Activated T-cell treated with anti-CD3 and anti-CD28 coated beads, Interleukin-2, amount 50 U/mL, for 1 hour (primary cell): Measurements from ENCODE around the gene DLGAP4.

Source experiments
- DNase-seq: peaks from one replicate; pipeline ENCODE4 v3.0.0-alpha.2; 2020

DLGAP4 gene

DNA sequence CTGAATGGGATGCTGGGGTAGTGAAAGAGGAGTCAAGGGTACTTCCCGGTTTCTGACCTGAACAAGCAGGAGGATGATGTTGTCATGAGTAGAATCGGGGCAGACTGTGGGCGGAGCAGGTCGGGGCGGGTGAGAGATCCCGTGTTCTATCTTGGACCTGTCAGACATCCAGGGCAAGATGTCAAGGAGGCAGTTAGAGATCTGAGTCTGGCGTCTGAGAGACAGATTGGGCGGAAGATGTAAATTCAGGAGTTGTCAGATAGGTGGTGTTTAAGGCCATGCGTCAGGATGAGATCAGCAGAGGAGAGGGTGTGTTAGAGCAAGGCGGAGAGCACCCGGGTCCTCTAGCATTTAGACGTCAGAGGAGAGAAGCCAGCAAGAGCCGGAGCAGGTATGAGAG, 115.5 kb downstream of the DLGAP4 start:
- no peak for DNase-seq

DNA sequence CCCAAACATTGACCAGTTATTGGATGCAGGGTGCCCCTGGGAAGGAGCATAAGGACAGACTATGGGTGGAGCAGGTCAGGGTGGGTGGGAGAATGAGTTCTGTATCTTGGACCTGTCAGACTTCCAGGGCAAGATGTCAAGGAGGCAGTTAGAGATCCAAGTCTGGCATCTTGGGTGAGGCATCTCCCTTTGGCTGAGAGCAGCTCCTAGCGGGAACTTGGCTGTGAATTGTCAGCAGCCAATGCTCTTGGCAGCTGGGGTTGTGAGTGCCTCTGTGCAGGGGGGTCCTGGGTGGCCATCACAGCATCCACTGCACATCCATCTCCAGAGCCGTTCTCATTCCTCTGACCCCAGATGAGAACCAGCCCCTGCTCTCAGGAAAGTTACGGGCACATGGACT, 118.2 kb downstream of the DLGAP4 start:
- no peak for DNase-seq

DNA sequence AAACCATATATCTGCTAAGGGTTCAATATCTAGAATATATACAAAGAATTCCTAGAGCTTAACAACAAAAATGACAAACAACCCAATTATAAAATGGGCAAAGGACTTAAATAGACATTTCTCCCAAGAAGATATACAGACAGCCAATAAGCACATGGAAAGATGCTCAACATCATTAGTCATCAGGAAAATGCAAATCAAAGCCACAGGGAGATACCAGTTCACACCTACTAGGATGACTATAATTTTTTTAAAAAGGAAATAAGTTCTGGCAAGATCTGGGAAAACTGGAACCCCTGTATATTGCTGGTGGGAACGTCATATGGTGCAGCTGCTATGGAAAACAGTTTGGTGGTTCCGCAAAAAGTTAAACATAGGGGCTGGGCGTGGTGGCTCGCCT, 119.0 kb downstream of the DLGAP4 start:
- DNase-seq: no peak

DNA sequence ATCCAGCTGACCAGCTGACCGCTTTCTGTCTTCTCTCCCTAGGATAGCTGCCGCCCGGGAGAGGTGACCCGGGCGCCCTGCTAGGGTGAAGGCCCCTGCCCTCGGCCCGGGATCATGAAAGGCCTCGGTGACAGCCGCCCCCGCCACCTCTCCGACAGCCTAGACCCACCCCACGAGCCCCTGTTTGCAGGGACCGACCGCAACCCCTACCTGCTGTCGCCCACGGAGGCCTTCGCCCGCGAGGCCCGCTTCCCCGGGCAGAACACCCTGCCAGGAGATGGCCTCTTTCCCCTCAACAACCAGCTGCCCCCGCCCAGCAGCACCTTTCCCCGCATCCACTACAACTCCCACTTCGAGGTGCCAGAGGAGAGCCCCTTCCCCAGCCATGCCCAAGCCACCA, 125.5 kb downstream of the DLGAP4 start:
- DNase-seq: no peak

DNA sequence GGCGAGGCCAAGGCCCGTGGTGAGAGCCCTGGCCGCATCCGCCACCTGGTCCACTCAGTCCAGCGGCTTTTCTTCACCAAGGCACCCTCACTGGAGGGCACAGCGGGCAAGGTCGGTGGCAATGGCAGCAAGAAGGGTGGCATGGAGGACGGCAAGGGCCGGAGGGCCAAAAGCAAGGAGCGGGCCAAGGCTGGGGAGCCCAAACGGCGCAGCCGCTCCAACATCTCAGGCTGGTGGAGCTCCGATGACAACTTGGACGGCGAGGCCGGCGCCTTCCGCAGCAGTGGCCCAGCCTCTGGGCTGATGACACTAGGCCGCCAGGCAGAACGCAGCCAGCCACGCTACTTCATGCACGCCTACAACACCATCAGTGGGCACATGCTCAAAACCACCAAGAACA, 126.0 kb downstream of the DLGAP4 start:
- DNase-seq: no peak

DNA sequence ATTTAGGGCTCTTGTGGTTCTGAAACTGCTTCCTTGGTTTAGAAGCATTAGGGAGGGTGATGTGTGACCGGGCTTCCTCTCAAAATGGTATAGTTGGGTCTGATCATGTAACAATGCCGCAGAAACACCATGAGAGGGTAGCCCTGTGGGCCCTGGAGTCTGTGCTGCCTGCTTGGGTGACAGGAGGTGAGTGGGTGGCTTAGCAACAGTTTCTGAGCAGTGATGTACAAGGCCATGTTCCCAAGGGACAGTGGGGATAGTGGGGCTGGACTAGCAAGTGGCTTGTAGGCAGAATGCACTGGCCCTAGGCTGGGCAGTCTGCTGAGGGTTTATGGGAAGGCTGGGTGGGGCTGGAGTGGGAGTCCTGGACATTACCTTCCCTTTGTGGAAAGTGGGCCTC, 128.2 kb downstream of the DLGAP4 start:
- DNase-seq: no peak

DNA sequence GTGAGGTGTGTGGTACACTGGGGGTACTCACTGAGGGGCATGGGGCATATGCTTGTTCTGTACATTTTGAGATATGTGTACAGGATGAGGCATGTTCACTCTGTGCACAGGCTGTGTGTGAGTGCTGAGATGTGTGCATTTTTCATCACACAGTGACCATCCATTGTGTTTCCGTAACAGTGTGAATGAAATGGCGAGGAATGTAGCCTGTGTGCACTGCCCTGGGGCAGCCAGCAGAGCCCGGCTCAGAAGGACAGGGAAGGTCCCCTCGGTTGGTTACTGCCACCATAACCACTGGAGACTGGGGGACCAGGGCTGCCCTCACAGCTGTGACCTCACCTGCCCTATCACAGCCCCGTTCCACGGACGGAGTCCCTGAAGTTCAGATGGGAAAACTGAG, 129.0 kb downstream of the DLGAP4 start:
- DNase-seq: no peak

DNA sequence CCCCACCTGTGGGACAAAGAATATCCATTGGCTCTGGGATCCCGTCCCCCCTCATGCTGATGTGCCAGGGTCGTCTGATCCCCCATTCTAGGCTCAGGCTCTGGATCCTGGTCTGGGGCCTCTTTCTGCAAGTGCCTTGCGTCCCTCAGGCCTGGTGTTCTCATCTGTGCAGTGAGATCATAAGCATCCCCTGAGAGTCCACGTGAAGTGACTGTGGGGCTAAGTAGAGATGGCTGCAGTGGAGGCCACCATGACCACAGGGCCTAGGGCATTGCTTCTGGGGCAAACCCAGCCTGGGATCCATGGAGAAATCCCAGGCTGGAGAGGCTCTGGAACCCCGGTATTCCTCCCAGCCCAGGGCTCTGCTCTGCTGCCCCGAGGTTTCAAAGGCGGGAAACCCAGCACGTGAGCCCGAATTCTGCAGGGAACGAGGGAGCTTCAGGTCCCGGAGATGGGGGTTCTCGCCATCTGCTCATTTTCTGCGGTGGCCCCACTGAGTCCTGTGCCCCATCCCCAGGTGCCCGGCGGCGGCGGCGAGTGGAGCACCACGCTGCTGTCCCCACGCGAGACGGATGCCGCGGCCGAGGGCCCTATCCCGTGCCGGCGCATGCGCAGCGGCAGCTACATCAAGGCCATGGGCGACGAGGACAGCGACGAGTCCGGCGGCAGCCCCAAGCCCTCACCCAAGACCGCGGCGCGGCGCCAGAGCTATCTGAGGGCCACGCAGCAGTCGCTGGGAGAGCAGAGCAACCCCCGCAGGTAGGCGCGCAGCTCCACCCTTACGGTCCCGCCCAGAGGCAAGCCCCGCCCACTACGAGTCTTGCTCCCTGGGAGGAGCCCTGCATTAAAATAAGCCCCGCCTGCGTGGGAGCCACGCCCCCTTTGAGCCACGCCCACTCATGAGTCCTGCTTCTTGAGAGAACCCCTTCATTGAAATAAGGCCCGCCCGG, 129.7 kb downstream of the DLGAP4 start:
- DNase-seq: peak; percentile 91

DNA sequence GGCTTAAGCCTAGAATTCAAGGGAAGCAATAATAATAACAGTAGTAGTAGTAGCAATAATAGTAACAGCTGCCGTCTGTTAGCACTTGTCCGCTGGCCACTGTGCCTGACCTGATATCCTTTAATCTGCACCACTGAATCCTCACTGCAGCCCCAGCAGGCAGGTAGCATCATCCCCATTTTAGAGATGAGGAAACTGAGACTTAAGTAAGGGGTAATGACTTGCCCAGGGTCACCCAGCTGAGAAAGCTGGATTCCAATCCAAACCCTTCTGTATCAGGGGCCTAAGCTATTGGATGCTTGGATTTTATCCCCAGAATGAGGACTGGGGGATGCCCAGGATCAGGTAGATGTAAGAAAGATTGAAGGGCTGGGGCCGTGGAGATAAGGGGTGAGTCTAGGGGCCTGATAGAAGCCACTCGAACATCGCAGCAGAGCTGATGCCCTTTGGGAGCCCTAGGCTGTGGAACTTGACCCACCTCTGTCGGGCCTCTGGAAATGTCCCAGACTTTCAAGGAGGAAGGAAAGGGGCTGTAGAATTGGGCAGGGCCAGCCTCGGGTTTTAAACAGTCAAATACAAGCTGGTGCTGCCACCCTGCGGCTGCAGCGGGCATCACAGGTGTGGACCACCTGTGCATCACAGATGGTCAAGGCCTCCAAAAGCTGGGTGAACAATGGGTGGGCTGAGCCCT, 133.0 kb downstream of the DLGAP4 start:
- DNase-seq: peak; percentile 71

DNA sequence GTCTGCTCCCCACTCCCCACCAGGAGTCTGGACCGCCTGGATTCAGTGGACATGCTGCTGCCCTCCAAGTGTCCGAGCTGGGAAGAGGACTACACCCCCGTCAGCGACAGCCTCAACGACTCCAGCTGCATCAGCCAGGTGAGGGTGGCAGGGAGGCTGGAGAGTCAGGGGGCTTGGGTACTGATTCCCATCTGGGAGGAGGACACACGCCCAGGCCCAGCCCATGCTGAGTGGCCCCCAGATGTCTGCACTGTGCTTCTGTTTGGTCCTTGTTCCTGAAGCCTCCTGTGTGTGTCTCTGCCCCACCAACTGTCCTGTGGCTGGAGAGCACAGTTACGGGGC, 133.6 kb downstream of the DLGAP4 start:
- no peak for DNase-seq

DNA sequence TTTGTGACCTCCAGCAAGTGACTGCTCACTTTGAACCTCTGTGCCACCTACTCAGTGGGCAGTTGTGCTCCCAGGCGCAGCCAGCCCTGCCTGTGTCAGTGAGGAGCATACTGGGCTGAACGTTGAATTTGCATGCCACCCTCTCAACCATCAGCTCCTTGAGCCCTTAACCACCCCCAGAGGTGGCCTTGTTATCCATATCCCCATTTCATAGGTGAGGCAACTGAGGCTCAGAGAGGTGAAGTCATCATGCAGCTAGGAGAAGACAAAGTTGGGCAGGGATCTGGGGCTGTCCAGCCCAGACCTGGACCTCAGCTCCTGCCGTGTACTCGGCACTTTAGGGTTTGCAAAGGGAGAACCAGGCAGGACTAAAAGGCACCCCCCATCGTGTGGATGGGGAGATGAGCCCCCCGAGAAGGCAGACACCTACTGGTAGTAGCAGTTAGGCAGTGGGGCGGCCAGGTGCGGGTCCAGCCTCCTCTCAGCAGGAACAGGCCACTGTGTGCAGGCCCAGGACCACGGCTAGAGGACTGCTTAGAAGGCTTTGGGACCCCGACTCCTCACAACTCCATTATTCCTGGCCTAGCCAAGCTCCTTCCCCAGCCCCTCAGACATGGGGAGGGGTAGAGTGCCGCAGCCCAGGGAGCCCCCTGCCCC, 134.4 kb downstream of the DLGAP4 start:
- no peak for DNase-seq

DNA sequence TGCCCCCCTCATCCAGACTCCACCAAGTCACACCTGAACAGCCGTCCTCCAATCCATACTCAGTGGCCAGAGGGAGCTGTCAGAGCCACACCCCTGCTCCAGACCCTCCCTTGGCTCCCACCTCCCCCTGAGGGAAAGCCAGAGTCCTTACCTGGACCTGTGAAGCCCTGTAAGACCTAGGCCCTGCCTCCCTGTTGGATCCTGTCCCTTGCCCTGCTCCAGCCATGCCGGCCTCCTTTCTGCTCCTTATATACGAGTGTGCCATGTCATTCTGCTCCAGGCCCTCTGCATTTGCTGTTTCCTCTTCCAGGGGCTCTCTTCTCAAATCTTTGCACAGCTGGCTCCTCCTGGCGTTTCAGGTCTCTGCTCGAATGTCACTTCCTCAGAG, 134.9 kb downstream of the DLGAP4 start:
- no peak for DNase-seq

DNA sequence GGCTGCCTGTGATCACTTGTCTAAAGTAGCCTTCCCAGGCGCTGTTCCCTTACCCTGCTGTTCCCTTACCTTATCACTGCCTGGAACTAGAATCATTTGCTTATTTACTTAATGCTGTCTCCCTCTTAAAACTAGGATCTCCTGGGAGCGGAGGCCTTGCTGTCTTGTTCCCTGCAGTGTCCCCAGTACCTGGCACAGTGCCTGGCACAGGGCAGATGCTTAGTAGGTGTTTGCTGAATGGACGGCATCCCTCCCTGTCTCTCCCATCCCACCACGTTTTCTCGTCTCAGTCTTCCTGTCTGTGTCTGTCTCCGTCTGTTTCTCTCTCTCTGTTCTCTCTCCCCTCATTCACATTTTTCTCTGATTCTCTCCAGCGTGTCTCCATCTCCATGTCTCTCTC, 135.3 kb downstream of the DLGAP4 start:
- no peak for DNase-seq

DNA sequence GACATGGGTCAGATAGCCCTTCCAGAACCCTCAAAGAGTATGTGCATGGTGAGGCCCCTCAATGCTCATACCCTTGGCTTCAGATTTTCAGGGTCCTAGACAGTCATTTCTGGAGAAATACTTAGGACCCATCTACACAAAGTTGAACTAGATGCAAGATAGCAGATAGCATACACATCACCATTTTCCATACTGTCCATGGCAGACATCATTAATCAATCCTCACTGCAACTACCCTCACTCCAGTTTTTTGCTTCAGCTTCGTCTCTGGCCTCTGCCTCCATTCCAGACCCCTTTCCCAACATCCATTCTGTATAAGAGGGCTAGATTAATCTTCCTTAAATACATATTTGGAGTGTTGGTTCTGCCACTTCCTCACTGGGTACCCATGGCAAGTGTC, 139.7 kb downstream of the DLGAP4 start:
- no peak for DNase-seq

DNA sequence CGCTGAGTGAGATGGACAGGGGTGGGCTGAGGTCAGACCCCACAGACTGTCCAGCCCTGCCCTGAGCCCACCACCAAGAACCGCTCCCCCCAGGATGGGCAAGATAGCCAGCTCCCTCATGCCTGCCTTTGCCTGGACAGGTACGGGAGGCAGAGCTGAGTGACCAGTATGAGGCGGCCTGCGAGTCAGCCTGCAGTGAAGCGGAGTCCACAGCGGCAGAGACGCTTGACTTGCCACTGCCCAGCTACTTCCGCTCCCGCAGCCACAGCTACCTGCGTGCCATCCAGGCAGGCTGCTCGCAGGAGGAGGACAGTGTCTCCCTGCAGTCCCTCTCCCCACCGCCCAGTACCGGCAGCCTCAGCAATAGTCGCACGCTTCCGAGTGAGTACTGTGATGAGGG, 140.4 kb downstream of the DLGAP4 start:
- DNase-seq: no peak

DNA sequence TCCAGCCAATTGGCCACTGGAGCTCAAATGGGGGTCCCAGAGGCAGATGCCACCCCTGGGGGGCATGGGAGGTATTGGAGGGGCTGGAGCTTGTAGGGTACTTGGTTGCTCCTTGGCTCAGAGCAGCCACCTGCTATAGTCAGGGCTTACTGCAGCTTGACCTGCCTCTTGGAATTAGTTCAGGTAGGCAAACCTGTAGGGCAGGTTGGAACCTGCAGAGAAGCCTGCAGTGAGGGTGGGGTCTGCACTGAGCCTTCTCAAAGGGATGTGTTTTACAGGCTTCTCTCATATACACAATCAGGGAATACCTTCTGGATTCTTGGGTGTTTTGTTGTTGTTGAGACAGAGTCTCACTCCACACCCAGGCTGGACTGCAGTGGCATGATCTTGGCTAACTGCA, 141.0 kb downstream of the DLGAP4 start:
- no peak for DNase-seq

DNA sequence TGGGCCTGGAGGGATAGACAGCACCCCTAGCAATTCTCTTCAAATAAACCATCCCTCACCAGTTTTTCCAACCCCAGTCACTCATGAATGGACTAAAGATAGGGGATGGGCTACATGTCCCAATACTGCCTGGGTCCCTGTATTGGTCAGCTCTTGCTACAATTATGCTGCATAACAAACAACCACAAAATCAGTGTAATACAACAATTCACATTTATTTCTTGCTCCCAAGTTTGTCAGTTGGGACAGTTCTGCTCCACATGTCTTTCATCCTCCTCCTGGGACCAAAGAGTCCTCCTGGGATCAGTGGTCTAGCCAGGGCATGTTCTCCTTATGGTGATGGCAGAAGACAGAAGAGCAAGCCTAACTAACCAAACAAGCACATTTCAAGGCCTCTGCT, 143.5 kb downstream of the DLGAP4 start:
- DNase-seq: no peak

DNA sequence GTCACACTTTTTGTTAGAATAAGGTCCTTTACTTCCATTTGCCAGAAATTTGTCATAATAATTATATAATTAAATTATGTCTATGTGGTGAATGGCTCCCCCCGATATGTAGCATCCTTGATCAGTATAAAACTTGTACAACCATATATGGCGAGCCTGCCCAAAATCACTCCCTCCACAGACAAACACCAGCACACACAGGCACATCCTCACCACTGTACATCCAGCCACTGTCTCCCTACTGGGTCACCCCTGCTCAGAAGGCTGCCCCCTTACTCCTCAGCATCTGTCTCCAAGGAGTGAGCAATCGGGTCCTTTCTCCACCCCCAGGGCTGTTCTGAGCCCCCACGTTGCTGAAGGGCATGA, 148.2 kb downstream of the DLGAP4 start:
- no peak for DNase-seq

DNA sequence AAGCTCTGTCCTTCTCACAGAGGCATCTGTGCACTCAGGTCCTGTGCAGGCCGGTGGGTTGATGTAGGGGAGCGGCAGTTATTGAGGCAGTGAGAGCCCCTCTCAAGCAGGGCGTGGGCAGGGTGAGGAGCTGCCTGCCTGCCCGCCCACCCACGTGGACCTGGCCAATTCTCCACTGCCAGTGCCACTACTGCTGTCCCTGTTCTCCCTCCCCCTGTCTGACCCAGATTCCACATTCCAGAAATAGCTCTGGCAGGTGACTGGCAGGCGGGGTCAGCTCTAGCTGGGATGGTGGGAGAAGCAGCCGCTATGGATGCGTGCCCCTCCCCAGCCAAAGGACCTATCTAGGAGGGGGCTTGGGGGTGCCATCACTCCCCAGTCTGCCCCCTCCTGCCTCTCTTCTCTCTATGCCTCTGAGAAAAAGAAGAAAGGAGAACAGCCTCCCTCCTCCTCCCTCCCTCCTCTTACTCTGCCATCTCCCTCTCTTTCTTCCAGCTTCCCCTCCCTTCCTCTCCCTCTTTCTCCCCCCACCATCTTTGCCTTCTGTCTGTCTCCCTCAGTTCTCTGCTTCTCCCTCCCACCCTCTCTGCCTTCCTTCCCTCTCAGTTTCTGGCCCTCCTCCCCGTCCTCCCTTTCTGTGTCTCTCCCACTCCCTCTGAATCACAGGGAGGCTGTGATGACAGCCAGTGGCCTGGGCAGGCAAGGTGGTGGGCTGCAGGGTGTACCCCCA, 148.7 kb downstream of the DLGAP4 start:
- DNase-seq: no peak

DNA sequence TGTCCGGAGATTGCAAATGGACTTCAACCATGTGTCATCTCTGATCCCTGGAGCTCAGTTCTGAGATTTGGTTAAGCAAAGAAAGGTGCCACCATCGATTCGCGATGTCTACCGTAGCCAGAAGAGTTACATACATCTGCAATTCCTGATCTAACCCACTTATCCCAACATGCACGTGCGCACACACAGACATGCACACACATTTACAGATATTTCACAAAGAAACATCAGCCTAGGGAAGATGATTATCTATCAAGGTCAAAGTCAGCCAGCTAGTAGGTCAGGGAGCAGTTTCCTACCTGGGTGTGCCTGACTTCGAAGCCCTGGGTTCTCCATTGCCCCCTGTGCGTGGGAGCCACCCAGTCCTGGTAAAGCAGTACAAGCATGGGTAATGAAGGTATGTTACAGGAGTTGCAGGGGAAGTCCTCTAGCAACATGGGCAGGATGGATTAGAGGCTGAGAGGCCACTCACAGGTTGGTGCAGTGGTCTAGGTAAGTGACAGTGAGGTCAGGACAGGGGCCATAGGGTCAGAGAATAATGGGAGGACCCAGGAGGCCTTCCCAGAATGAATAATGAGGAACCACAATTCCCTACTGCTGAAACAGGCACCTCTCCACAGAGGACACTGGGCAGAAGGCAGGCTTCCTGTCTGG, 150.0 kb downstream of the DLGAP4 start:
- no peak for DNase-seq

DNA sequence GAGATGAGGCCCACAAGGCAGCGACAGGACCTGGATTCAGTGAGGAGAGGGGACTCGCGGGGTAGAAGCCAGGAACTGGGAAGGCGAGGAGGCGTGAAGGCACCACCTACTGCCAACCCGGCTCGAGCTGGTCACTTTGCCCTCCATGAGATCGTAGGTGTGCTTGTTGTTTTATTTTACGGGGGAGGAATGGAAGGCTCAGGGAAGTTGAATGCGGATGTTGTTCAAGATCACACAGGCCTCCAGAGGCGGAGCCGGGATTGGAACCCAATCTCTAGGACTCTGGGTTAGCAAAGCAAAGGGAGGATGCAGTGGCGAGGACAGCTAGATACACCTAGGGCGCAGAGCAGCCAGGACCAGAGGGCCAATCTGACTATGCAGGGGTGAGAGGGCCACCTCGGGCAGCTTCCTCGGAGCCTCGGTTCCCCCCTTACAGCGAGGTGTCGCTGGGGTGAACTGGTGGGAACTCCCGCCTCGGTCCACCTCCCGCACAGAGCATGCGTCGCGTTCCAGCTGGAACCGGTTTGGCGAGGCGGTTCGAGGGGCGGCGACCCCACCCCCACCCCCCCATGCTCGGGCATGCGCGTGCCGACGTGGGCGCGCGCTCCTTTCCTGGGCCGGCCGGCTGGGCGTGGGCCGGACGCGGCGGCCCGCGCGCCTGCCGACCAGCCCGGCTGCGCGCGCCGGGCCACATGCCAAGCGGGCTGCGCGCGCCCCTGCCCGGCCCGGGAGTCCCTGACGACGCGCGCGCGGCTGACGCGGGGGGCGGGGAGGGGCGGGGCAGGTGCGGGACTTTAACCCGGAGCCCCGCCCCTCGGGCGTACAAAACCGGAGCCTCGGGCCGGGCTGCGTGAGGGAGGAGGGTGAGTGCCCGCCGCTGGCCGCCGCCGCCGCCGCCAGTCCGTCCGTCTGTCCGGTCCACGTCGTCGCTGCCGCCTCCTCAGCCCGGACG, 154.8 kb downstream of the DLGAP4 start:
- DNase-seq: peak; percentile 90
